HG03378 (cell line): Measurements from ENCODE around the gene COPS8.

Experiments used
- ATAC-seq: cut with Tn5 transposase; IDR thresholded peaks from one replicate; pipeline ENCODE4 v1.9.1; 2021; ENCODE audit warnings: mild to moderate bottlenecking, moderate library complexity; ENCODE audit not compliant: unreplicated experiment

Gene COPS8

GRCh38 chr2:237097911-237098702 lies 12.4 kb downstream of the COPS8 start:
- ATAC-seq, result no peak

GRCh38 chr2:237099804-237100203 lies 14.1 kb downstream of the COPS8 start:
- ATAC-seq, result no peak

- no peak for ATAC-seq
These were observed 15.7 kb downstream of the COPS8 start for GRCh38 chr2:237101118-237101979.

GRCh38 chr2:237102428-237102827 lies 16.7 kb downstream of the COPS8 start:
- ATAC-seq, result no peak

- no peak for ATAC-seq
These were observed 23.8 kb downstream of the COPS8 start for GRCh38 chr2:237109421-237109934.

- no peak for ATAC-seq
These were observed 27.5 kb downstream of the COPS8 start for GRCh38 chr2:237113026-237113795.

GRCh38 chr2:237115870-237116269 lies 30.2 kb downstream of the COPS8 start:
- no peak for ATAC-seq

GRCh38 chr2:237116431-237116830 lies 30.7 kb downstream of the COPS8 start:
- no peak for ATAC-seq

- ATAC-seq, result no peak
These were observed 32.3 kb downstream of the COPS8 start for GRCh38 chr2:237118025-237118424.

GRCh38 chr2:237118561-237119155 lies 33.0 kb downstream of the COPS8 start:
- ATAC-seq, result no peak

GRCh38 chr2:237120916-237121315 lies 35.2 kb downstream of the COPS8 start:
- ATAC-seq, result no peak

GRCh38 chr2:237121321-237121720 lies 35.6 kb downstream of the COPS8 start:
- no peak for ATAC-seq

- no peak for ATAC-seq
These were observed 36.6 kb downstream of the COPS8 start for GRCh38 chr2:237122214-237122666.

GRCh38 chr2:237124820-237125219 lies 39.1 kb downstream of the COPS8 start:
- no peak for ATAC-seq

GRCh38 chr2:237125967-237126366 lies 40.3 kb downstream of the COPS8 start:
- ATAC-seq, result no peak

GRCh38 chr2:237126519-237127174 lies 41.0 kb downstream of the COPS8 start:
- no peak for ATAC-seq

- no peak for ATAC-seq
These were observed 42.5 kb downstream of the COPS8 start for GRCh38 chr2:237128026-237128703.

GRCh38 chr2:237128845-237129592 lies 43.3 kb downstream of the COPS8 start:
- ATAC-seq, result no peak
